K562 (cell line): ENCODE measurements around the gene AIRE. TPM values are rescaled to one million over a fixed set of nuclear protein-coding genes. Genes with fewer than 3 reads are reported as not detected.

ENCODE experiments used
- GATAD2A ChIP-seq: fragments of 450-650 bp; IDR thresholded peaks from 2 replicates; pipeline ENCODE4 v1.6.1; 2017
- NBN ChIP-seq: fragments of 450-650 bp; IDR thresholded peaks from 2 replicates; pipeline ENCODE4 v1.6.1; 2016; ENCODE audit warnings: low read depth, mild to moderate bottlenecking
- SETDB1 ChIP-seq: IDR thresholded peaks from one replicate; pipeline ENCODE4 v1.6.1; 2012; ENCODE audit warnings: low read length, control low read depth, inconsistent platforms
- polyA plus RNA-seq, 8 experiments: library from polyadenylated mRNA; depleted of rRNA in 4 of 8; stranded (reverse) in 5 of 8; unstranded in 3 of 8; fragments of >200 nt; fragmentation: Nextera tagmentation in 2 of 8; fragmentation: Illumina TruSeq in 1 of 8; extraction: Ambion mirVana in 2 of 8; extraction: Trizol in 1 of 8; gene quantifications; 2 replicates each; pipeline versions ENCODE4 v1.2.1 to v1.2.3, GENCODE V29; 2011 to 2014; ENCODE audit warnings: inconsistent platforms in 1 of 8, missing spikeins in 1 of 8
- total RNA-seq, 7 experiments: library from RNA; depleted of rRNA in 6 of 7; stranded (reverse); fragments of >200 nt in 6 of 7; fragmentation: Illumina TruSeq in 2 of 7; extraction: Trizol in 2 of 7; gene quantifications; 2 replicates each; pipeline versions ENCODE4 v1.2.1 to v1.2.3, GENCODE V29; 2011 to 2021; ENCODE audit warnings: low replicate concordance in 1 of 7
- TF ChIP-seq, protein P1 (sequence below), 2 experiments: fragments of 150-350 bp in 1 of 2; IDR thresholded peaks; 2 replicates each; pipeline ENCODE4 v1.6.1; 2012 to 2016; ENCODE audit warnings: low read depth in 2 of 2, low read length in 2 of 2, mild to moderate bottlenecking in 1 of 2, moderate library complexity in 1 of 2
- TF ChIP-seq, protein P2 (sequence below): sonication (generic); formaldehyde crosslinking; IDR thresholded peaks from 2 replicates; pipeline ENCODE4 v1.4.0; 2020; ENCODE audit warnings: mild to moderate bottlenecking, missing genetic modification reagents

Gene AIRE
- total and polyA plus RNA-seq, 9 of the 15 experiments (the other 6 are each of a cell fraction or from before 2014, with no cell fraction given): 0.01 TPM; not detected in 8

DNA sequence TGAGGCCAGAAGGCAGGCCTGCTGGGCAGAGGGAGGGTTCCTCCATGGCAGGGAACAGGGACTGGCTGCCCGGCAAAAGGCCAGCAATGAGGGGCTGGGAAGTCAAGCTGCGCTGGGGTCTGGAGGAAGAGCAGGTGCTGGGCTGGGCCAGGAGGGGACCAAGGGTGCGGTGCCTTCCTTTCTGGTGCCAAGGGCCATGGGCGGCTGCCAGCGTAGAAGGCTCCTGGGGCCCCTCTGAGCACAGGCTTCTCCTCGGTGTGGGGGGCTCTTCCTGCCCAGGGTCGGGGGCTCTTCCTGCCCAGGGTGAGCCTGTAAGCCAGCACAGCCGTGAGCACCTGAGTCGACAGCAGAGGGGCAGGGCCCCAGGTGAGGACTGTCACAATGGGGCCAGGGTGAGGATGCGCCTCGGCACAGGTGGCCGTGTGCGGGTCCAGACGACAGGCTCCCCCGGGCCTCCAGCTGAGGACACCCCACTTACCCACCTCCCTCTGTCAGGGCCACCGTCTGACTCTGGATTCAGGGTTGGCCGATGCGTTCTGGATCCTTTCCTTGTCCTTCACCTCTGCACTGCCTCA is 13.3 kb upstream of the AIRE start (continued):
- TF ChIP-seq, protein P1, sequence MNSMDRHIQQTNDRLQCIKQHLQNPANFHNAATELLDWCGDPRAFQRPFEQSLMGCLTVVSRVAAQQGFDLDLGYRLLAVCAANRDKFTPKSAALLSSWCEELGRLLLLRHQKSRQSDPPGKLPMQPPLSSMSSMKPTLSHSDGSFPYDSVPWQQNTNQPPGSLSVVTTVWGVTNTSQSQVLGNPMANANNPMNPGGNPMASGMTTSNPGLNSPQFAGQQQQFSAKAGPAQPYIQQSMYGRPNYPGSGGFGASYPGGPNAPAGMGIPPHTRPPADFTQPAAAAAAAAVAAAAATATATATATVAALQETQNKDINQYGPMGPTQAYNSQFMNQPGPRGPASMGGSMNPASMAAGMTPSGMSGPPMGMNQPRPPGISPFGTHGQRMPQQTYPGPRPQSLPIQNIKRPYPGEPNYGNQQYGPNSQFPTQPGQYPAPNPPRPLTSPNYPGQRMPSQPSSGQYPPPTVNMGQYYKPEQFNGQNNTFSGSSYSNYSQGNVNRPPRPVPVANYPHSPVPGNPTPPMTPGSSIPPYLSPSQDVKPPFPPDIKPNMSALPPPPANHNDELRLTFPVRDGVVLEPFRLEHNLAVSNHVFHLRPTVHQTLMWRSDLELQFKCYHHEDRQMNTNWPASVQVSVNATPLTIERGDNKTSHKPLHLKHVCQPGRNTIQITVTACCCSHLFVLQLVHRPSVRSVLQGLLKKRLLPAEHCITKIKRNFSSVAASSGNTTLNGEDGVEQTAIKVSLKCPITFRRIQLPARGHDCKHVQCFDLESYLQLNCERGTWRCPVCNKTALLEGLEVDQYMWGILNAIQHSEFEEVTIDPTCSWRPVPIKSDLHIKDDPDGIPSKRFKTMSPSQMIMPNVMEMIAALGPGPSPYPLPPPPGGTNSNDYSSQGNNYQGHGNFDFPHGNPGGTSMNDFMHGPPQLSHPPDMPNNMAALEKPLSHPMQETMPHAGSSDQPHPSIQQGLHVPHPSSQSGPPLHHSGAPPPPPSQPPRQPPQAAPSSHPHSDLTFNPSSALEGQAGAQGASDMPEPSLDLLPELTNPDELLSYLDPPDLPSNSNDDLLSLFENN (IDR thresholded peaks at IDR 0.05; ENCODE audit: low read depth in 2 of 2, low read length in 2 of 2): no peak
- TF ChIP-seq SETDB1 (no peak), GATAD2A (no peak), NBN (no peak)
- TF ChIP-seq, protein P2, sequence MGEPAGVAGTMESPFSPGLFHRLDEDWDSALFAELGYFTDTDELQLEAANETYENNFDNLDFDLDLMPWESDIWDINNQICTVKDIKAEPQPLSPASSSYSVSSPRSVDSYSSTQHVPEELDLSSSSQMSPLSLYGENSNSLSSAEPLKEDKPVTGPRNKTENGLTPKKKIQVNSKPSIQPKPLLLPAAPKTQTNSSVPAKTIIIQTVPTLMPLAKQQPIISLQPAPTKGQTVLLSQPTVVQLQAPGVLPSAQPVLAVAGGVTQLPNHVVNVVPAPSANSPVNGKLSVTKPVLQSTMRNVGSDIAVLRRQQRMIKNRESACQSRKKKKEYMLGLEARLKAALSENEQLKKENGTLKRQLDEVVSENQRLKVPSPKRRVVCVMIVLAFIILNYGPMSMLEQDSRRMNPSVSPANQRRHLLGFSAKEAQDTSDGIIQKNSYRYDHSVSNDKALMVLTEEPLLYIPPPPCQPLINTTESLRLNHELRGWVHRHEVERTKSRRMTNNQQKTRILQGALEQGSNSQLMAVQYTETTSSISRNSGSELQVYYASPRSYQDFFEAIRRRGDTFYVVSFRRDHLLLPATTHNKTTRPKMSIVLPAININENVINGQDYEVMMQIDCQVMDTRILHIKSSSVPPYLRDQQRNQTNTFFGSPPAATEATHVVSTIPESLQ (CRISPR knock-in tag): no peak
